NCI-H2171 (cell line): ENCODE results near the gene CLDN9.

Experiments used
- DNase-seq: peaks from one replicate; lab custom pipeline; 2025; lab: John Stamatoyannopoulos, UW

The CLDN9 gene

DNA sequence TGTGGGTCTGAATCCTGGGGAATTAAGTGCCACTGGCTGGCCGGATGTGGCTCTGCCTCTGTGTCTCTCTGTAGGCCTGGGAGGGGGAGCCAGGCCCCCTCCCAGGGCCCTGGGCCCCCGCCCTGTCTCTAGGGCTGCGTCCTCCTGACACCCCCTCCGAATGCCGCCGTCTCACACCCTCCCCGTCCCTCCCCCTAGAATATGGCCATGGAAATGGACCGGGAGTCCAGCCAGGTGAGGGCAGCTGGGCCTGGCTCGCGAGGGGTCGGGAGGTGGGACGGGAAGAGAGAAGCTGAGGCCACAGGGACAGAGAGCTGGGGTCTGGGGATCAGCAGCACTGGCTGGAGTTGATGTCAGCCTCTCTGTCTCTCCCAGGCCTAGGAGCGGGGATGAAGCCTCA lies 16.4 kb upstream of the CLDN9 start:
- DNase-seq: no peak

DNA sequence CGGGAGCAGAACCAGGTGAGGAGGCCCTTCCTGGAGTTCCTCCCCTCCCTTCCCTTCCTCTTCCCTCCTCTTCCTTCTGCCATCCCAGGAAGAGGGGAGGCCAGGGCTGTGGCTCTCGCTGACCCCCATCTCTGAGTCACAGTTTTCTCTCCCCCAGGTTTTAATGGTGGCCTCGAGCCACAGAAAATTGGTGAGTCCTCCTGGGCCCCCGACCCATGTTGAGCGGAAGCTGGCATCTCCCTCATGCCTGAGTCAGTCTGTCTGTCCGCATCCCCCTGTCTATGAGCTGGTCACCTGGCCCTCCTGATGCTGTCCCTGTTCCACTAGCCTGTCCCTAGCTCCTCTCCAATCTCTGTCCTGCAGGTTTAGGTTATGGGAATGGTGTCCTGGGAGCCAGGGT lies 12.8 kb upstream of the CLDN9 start:
- DNase-seq: no peak

DNA sequence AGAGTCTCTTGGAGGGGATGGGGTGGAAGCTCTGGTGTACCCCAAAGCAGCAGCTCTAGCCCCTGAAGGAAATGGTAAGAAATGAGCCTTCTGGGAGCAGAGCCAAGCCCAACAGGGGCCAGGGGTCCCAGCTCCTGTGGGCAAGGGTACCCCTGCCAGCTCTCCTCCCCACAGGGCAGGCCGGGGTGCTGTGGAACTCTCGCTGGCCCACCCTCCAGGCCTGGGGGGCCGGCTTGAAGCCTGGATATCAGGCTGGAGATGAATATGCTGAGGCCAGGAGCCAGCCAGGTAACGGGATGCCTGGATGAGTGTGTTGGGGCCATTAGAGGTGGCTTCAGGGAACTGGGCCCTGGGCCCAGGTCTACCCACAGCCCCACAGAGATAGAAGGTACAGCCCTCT lies 12.2 kb upstream of the CLDN9 start:
- no peak for DNase-seq

DNA sequence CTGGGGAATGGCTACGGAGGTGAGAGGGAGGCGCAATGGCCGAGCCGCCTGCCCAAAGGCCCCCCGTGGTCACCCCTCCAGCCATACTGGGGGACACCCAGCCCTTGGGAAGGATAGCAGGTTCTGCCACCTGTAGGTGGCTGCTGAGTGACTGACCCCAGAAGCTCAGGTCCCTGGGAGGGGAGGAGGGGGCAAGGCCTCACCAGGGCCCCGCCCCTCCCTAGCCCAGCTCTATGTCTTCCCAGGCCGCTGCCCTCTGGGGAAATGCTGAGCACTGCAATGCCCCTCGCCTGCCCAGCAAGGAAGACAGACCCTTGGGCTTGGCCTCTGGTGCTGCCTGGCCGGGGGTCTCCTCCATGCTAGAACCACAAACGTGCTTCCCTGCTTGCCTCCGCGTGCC lies 11.4 kb upstream of the CLDN9 start:
- DNase-seq: no peak

GRCh38 chr16:3003582-3004270 lies 9.0 kb upstream of the CLDN9 start:
- DNase-seq: peak; percentile 98

DNA sequence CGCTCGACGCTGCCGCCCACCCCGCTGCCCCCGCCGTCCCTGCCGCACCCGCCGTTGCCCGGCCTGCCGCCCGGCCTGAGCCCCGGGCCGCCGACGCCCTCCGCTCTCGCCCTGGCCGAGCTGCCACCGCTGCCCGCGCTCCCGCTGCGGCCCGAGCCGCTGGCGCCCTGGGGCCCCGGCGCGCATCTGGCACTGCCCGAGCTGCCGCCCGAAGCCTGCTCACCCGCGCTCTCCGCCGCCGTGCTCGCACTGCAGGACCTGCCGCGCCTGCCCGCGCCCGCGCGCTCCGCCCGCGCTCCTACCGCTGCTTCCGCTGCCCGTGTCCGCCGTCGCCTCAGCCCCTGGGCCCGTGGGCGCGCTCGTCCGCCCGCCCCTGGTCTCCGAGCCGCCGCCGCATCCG lies 8.4 kb upstream of the CLDN9 start:
- DNase-seq: no peak

GRCh38 chr16:3004781-3005284 lies 7.9 kb upstream of the CLDN9 start:
- DNase-seq: no peak

- no peak for DNase-seq
Measured at GRCh38 chr16:3007059-3007956, 5.4 kb upstream of the CLDN9 start.

DNA sequence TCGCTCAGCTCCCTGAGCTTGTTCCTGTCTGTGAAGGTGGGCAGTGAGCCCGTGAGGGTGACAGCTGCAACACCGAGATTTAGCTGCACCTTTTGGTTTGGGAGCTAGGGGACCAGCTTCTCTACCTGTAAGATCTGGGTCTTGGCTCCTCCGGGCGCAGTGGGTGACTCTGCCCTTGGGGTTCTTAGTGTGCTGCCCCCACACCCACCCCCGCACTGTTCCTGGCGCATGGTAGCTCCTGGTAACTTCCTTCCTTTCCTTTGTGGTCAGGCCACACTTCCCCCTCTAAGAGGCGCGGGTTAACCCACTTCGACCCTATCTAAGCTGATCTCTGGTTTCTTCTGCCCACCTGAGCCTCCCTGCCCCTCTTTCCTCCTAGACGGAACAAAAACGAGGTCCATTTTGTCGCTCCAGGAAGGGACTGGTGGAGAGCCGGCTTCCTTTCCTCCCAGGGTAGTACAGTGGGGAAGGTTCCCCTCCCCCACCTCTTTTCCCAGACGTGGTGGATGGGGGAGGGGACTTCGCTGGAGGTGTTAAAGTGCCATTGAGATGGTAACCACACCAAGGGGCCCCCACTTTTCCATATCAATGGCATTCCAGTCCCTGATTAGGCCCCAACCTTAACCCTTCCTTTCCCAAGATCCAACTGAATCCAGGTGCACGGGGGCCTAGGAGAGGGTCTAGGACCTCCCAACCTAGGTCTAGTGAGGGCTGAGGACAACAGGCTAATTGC lies 4.6 kb upstream of the CLDN9 start:
- DNase-seq: no peak

DNA sequence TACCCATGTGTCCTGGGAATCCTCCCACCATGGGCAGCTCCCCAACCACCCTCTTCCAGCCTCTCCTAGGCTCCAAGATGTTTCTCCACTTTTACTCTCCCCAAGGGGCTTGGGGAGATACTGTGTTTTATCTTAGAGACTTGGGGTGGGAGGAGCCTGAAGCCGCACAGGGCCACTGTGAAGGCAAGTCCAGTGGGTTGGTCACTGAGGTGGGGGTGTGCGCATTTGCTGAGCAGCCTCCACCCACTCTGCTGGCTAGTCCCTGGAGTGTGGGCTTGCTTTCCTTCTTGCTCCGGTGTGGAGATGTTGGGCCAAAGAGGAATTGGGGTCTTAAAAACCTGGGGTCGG lies 4.1 kb upstream of the CLDN9 start:
- no peak for DNase-seq

- no peak for DNase-seq
Measured at GRCh38 chr16:3009568-3010390, 2.9 kb upstream of the CLDN9 start.

DNA sequence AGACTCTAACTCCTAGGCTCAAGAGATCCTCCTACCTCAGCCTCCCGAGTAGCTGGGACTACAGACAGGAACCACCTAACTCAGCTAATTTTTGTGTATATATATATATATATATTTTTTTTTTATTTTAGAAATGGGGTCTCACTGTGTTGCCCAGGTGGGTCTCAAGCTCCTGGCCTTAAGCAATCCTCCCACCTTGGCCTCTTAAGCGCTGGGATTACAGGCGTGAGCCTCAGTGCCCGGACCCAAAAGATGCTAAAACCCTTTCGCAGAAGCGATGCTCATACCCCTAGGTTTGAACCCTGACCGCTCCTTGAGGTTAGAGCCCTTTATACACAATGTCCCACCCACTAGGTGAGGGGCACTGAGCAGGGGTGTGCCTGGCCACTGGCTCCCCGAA lies 2.2 kb upstream of the CLDN9 start:
- DNase-seq: no peak

DNA sequence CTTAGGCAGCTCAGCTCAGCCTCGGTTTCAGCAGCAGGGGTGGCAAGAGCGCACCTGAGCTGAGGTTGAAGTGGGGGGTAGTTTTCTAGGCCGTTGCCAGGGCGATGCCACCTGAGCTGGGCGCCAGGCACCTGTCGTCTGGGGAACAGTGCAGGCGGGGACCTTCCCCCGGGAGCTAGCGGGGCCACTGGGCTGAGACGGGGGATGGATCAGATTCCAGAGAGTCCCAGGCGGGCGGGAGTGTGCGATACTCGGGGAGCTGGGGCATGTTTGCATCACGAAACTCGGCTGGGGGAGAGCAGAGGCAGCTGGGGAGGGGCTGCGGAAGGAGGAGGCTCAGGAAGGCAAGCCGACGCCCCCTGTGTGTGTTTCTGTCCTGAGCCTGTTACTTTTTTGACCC lies 477 bp upstream of the CLDN9 start:
- DNase-seq: peak; percentile 96

DNA sequence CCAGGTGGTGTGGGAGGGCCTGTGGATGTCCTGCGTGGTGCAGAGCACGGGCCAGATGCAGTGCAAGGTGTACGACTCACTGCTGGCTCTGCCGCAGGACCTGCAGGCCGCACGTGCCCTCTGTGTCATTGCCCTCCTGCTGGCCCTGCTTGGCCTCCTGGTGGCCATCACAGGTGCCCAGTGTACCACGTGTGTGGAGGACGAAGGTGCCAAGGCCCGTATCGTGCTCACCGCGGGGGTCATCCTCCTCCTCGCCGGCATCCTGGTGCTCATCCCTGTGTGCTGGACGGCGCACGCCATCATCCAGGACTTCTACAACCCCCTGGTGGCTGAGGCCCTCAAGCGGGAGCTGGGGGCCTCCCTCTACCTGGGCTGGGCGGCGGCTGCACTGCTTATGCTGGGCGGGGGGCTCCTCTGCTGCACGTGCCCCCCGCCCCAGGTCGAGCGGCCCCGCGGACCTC lies 798 bp downstream of the CLDN9 start:
- DNase-seq: no peak

DNA sequence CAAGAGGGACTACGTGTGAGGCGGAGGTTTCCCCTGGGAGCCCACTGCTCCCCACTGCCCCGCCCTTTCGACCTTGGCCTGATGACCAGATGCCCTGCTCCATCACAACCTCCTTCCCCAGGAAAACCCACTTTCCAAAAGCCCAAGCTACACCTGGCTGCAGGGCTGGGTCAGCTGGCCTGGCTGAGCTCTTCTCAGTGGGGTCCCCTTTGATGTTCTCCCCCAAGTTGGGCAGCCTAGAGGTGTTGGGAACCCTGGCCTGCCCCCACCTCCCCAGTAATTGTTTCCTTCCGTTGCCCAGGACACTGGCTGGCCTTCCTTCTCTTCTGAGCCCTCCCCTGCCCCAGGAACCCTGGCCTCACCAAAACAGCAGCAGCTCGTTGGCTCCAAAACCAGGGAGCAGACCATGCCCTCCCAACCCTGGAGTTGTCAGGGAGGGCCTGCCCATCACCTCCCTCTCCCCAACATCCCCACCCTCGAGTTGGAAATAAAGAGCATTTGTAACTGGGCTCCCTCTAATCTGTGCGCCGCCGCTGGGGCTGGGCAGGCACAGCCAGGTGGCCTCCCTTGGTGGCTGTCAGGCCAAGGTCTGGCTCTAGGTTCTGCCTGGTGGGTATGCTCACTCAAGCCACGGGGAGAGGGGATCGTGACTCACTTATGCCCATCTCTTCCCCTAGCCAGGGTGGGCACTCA lies 1.4 kb downstream of the CLDN9 start:
- DNase-seq: no peak

GRCh38 chr16:3014971-3015370 lies 2.2 kb downstream of the CLDN9 start:
- DNase-seq: no peak

DNA sequence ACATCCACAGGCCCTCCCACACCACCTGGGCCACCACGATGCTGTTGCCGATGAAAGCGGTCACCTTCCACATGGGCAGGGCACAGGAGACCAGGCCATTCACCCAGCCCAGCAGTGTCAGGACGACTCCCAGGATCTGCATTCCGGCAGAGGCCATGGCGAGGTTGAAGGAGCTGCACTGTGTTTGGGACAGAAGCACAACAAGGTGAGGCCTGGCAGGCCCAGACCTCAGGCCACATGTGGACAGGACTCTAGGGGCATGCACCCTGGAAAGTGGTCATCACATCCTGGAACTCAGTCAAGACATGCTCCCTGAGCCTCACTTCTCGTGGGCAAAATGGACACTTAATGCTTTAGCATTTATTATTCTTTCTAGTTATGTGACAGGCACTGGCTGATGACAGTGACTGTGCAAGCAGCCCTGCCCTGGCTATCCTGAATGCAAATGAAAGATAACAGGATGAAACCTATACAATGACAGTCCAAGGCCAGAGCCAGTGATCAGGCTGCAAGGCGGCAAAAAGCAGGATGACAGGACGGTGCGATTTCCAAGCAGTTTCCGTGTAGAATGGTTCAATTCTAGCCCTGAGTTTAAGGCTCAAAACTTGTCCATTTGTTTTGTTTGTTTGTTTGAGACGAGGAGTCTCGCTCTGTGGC lies 3.3 kb downstream of the CLDN9 start:
- no peak for DNase-seq

DNA sequence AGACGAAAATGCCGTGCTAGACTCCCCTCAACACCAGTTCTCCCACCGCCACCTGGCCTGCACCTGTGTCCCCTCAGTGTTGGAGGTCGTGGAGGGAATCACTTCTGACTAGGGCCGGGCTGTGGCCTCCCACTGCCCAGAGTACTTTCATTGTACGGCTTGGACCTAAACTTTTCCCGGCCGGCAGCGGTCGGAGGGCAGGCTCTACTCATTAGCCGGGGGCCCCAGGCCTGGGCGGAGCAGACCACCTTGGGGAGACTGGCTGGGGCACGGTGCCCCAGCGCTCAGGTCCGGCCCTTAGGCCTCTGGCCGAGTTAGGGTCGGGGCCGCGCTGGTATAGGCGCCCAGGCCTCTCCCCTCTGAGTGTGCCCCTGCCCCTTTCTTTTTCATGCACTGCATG lies 4.6 kb downstream of the CLDN9 start:
- DNase-seq: no peak

GRCh38 chr16:3017794-3018506 lies 5.2 kb downstream of the CLDN9 start, which contains the start of gene CLDN6:
Gene CLDN6, minus strand, starts transcription at chr16:3018183. Its CDS starts 2,162 bp downstream, at chr16:3016021.
- no peak for DNase-seq
